NCI-H146 (cell line): ENCODE results near the gene EMX2.
"Not testable (repeated sequence)": the region's sequence is repeated elsewhere in the genome, so short reads cannot be mapped to it uniquely, and the experiment has no call there.

Experiments
- DNase-seq: peaks from one replicate; lab custom pipeline; 2025; lab: John Stamatoyannopoulos, UW

Gene EMX2

GRCh38 chr10:117542706-117543224, at the start of gene EMX2:
Gene EMX2, plus strand, starts transcription at chr10:117542746. Its CDS starts 522 bp downstream, at chr10:117543268.
- no peak for DNase-seq

GRCh38 chr10:117496031-117496430, 46.5 kb upstream of the EMX2 start:
- no peak for DNase-seq

GRCh38 chr10:117496616-117497028, 45.9 kb upstream of the EMX2 start:
- DNase-seq, result peak; percentile 75

- no peak for DNase-seq
Observed at GRCh38 chr10:117497736-117498135, 44.8 kb upstream of the EMX2 start.

- no peak for DNase-seq
Observed at GRCh38 chr10:117499248-117500105, 43.1 kb upstream of the EMX2 start.

- no peak for DNase-seq
Observed at GRCh38 chr10:117500456-117500855, 42.1 kb upstream of the EMX2 start.

- no peak for DNase-seq
Observed at GRCh38 chr10:117501460-117502035, 41.0 kb upstream of the EMX2 start.

GRCh38 chr10:117502421-117503243, 39.9 kb upstream of the EMX2 start:
- no peak for DNase-seq

- DNase-seq, result peak; percentile 88
Observed at GRCh38 chr10:117503244-117504205, 39.0 kb upstream of the EMX2 start.

- no peak for DNase-seq
Observed at GRCh38 chr10:117504562-117504961, 38.0 kb upstream of the EMX2 start.

GRCh38 chr10:117507081-117507480, 35.5 kb upstream of the EMX2 start:
- not testable (repeated sequence) for DNase-seq

GRCh38 chr10:117509573-117509972, 33.0 kb upstream of the EMX2 start:
- DNase-seq, result no peak

GRCh38 chr10:117511601-117512390, 30.8 kb upstream of the EMX2 start:
- no peak for DNase-seq

- DNase-seq, result no peak
Observed at GRCh38 chr10:117514971-117515370, 27.6 kb upstream of the EMX2 start.

- DNase-seq, result no peak
Observed at GRCh38 chr10:117516681-117517080, 25.9 kb upstream of the EMX2 start.

GRCh38 chr10:117518246-117518645, 24.3 kb upstream of the EMX2 start:
- DNase-seq, result no peak

- no peak for DNase-seq
Observed at GRCh38 chr10:117519286-117519685, 23.3 kb upstream of the EMX2 start.

GRCh38 chr10:117519879-117520278, 22.7 kb upstream of the EMX2 start:
- no peak for DNase-seq

- no peak for DNase-seq
Observed at GRCh38 chr10:117530791-117531190, 11.8 kb upstream of the EMX2 start.

- DNase-seq, result no peak
Observed at GRCh38 chr10:117531371-117532002, 11.1 kb upstream of the EMX2 start.
